WERI-Rb-1 (cell line): ENCODE data around the gene OR2AT4.

Source experiments
- DNase-seq: peaks from one replicate; pipeline ENCODE4 v3.0.0-alpha.2; 2020
- H3K27ac ChIP-seq: fragments of 250-450 bp; sonication (Bioruptor Pico); 2 replicates; pipeline ENCODE4 v1.5.1; 2020; ENCODE audit warnings: mild to moderate bottlenecking, moderate library complexity
- H3K27me3 ChIP-seq: fragments of 250-450 bp; sonication (Bioruptor Pico); 2 replicates; pipeline ENCODE4 v1.5.1; 2021; ENCODE audit warnings: mild to moderate bottlenecking, low read depth, moderate library complexity; ENCODE audit not compliant: insufficient read depth, severe bottlenecking
- H3K36me3 ChIP-seq: fragments of 250-450 bp; sonication (Bioruptor Pico); 2 replicates; pipeline ENCODE4 v1.5.1; 2020; ENCODE audit warnings: mild to moderate bottlenecking, moderate library complexity
- H3K4me3 ChIP-seq: 2 replicates; pipeline ENCODE4 v1.5.1; 2011; ENCODE audit warnings: low read depth, mild to moderate bottlenecking, control low read depth, low read length
- H3K9me3 ChIP-seq: fragments of 250-450 bp; sonication (Bioruptor Pico); 2 replicates; pipeline ENCODE4 v1.5.1; 2021; ENCODE audit warnings: mild to moderate bottlenecking, moderate library complexity; ENCODE audit not compliant: severe bottlenecking
- CTCF ChIP-seq: IDR thresholded peaks from 2 replicates; pipeline ENCODE4 v1.5.1; 2011; ENCODE audit warnings: low read depth, mild to moderate bottlenecking, control low read depth, inconsistent platforms, low read length

Gene OR2AT4

GRCh38 chr11:75087319-75088305, 9.1 kb downstream of the OR2AT4 start:
- Histone ChIP-seq H3K27me3 (no peaks in the 10 kb centered on the region), H3K9me3 (peaks cover 3% of the 10 kb centered on the region), H3K27ac (no peak overlapping the region), H3K36me3 (no peaks in the 10 kb centered on the region), H3K4me3 (no peak overlapping the region)
- no peak for TF ChIP-seq CTCF
- DNase-seq: no peak

DNA sequence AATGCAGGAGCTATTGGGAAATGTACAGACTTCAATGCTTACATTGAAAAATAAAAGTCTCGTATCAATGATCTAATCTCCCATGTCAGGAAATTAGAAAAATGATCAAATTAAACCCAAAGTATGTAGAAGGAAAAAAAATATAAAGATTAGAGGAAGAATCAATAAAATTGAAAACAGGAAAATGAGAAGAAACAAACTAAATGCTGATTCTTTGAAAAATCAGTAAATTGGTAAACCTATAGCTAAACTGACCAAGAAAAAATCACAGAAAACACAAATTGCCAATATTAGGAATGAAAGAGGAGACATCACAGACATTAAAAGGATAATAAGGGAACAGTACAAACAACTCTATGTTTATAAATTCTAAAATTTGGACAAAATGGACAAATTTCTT, 11.8 kb downstream of the OR2AT4 start:
- TF ChIP-seq CTCF: no peak
- Histone ChIP-seq H3K9me3 (no peaks in the 10 kb centered on the region), H3K36me3 (no peaks in the 10 kb centered on the region), H3K27ac (no peak overlapping the region), H3K27me3 (no peaks in the 10 kb centered on the region), H3K4me3 (no peak overlapping the region)
- no peak for DNase-seq

GRCh38 chr11:75083217-75083605, 13.5 kb downstream of the OR2AT4 start:
- Histone ChIP-seq H3K27ac (no peak overlapping the region), H3K36me3 (no peaks in the 10 kb centered on the region), H3K27me3 (no peaks in the 10 kb centered on the region), H3K4me3 (no peak overlapping the region), H3K9me3 (no peaks in the 10 kb centered on the region)
- DNase-seq: no peak
- no peak for TF ChIP-seq CTCF

DNA sequence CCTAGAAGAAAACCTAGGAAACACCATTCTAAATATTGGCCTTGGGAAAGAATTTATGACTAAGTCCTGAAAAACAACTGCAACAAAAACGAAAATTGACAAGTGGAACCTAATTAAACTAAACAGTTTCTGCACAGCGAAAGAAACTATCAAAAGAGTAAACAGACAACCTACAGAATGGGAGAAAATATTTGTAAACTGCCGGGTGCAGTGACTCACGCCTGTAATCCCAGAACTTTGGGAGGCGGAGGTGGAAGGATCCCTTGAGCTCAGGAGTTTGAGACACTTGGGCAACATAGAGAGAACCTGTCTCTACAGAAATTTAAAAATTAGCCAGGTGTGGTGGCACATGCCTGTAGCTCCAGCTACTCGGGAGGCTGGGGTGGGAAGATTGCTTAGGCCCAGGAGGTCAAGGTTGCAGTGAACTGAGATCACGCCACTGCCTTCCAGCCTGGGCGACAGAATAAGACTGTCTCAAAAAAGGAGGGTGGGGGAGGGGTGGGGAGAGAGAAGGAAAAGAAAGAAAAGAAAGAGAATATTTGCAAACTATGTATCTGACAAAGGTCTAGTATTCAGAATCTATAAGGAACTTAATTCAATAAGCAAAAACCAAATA, 14.0 kb downstream of the OR2AT4 start:
- no peak for DNase-seq
- Histone ChIP-seq H3K9me3 (no peaks in the 10 kb centered on the region), H3K27me3 (no peaks in the 10 kb centered on the region), H3K36me3 (no peaks in the 10 kb centered on the region), H3K27ac (no peak overlapping the region), H3K4me3 (no peak overlapping the region)
- no peak for TF ChIP-seq CTCF

- Histone ChIP-seq H3K36me3 (no peaks in the 10 kb centered on the region), H3K27me3 (no peaks in the 10 kb centered on the region), H3K27ac (no peak overlapping the region), H3K4me3 (no peak overlapping the region), H3K9me3 (no peaks in the 10 kb centered on the region)
- TF ChIP-seq CTCF: no peak
- no peak for DNase-seq
Measured at GRCh38 chr11:75079546-75079945, 17.1 kb downstream of the OR2AT4 start.
